PC-9 (cell line): ENCODE data around the gene MEPE. TPM values are rescaled to one million over a fixed set of nuclear protein-coding genes. Genes with fewer than 3 reads are reported as not detected.
A peak's percentile ranks its signal among the peaks of the same experiment; 100 is the strongest.

ENCODE experiments used
- BruUV-seq: library from RNA; stranded (reverse); fragments of 400-500 nt; replicated peaks from 2 replicates; lab custom pipeline; 2021; lab: Mats Ljungman, UMichigan
- CTCF ChIA-PET: fragments of 300-600 bp; sonication (Branson Sonifier 250); formaldehyde crosslinking; loops from one replicate; lab custom pipeline; 2022; ENCODE audit warnings: antibody characterized with exemption; lab: Charles Lee
- POLR2A ChIA-PET: fragments of 300-600 bp; sonication (Branson Sonifier 250); formaldehyde crosslinking; loops from one replicate; lab custom pipeline; 2022; ENCODE audit warnings: antibody characterized with exemption; ENCODE audit not compliant: unreplicated experiment; lab: Charles Lee
- DNase-seq, 2 experiments: peaks; one replicate each; pipeline versions ENCODE4 v3.0.0 to v3.0.0-alpha.2; 2015 to 2022; ENCODE audit warnings: mixed read lengths in 1 of 2
- H2AFZ ChIP-seq: fragments of 200-600 bp; sonication (generic); 2 replicates; pipeline ENCODE4 v1.8.1; 2017; ENCODE audit warnings: antibody characterized with exemption
- H3F3A ChIP-seq: fragments of 200-600 bp; sonication (generic); 2 replicates; pipeline ENCODE4 v1.8.1; 2017; ENCODE audit warnings: antibody characterized with exemption, mild to moderate bottlenecking, low read depth; ENCODE audit not compliant: insufficient read depth
- H3K27ac ChIP-seq: fragments of 200-600 bp; sonication (generic); 2 replicates; pipeline ENCODE4 v1.6.1; 2016; ENCODE audit warnings: mixed run types
- H3K27me3 ChIP-seq: fragments of 200-600 bp; sonication (generic); 2 replicates; pipeline ENCODE4 v1.6.1; 2016; ENCODE audit warnings: low read depth, mixed run types; ENCODE audit not compliant: insufficient read depth
- H3K36me3 ChIP-seq: fragments of 200-600 bp; sonication (generic); 2 replicates; pipeline ENCODE4 v1.6.1; 2016; ENCODE audit warnings: low read depth, mixed run types
- H3K4me1 ChIP-seq: fragments of 200-600 bp; sonication (generic); replicated peaks from 2 replicates; pipeline ENCODE4 v1.6.1; 2016; ENCODE audit warnings: mixed run types; ENCODE audit not compliant: insufficient read depth
- H3K4me2 ChIP-seq: fragments of 200-600 bp; sonication (generic); 2 replicates; pipeline ENCODE4 v1.6.1; 2017; ENCODE audit warnings: mixed run types
- H3K4me3 ChIP-seq: fragments of 200-600 bp; sonication (generic); 2 replicates; pipeline ENCODE4 v1.6.1; 2016; ENCODE audit warnings: mixed run types
- H3K79me2 ChIP-seq: fragments of 200-600 bp; sonication (generic); 2 replicates; pipeline ENCODE4 v1.6.1; 2017; ENCODE audit warnings: low read depth, mixed run types
- H3K9me2 ChIP-seq: fragments of 200-600 bp; sonication (generic); 2 replicates; pipeline ENCODE4 v1.8.1; 2017; ENCODE audit warnings: mild to moderate bottlenecking; ENCODE audit not compliant: insufficient read depth
- H3K9me3 ChIP-seq: fragments of 200-600 bp; sonication (generic); 2 replicates; pipeline ENCODE4 v1.8.1; 2016; ENCODE audit warnings: low read depth; ENCODE audit not compliant: insufficient read depth
- H4K20me1 ChIP-seq: fragments of 200-600 bp; sonication (generic); 2 replicates; pipeline ENCODE4 v1.8.1; 2017; ENCODE audit not compliant: insufficient read depth
- CTCF ChIP-seq: fragments of 200-600 bp; sonication (generic); conservative IDR thresholded peaks from 2 replicates; pipeline ENCODE4 v1.6.1; 2017; ENCODE audit warnings: mixed run types, antibody characterized with exemption, mild to moderate bottlenecking, moderate library complexity
- EZH2 ChIP-seq: fragments of 200-600 bp; sonication (generic); IDR thresholded peaks from 2 replicates; pipeline ENCODE4 v1.8.0; 2017; ENCODE audit warnings: antibody characterized with exemption, low read depth
- intact Hi-C: fragments of 100-400 bp; cut with micrococcal nuclease; formaldehyde crosslinking; loops from one replicate; pipeline ENCODE4 v1.10.0; 2022; ENCODE audit not compliant: unreplicated experiment
- total RNA-seq: library from RNA; stranded (reverse); gene quantifications from 2 replicates; pipeline ENCODE4 v1.2.3, GENCODE V29; 2021

The MEPE gene
- total RNA-seq, 1 experiment from 2014 or later = not detected

GRCh38 chr4:87844452-87844851 lies 11.7 kb downstream of the MEPE start:
- BruUV-seq = no TSS peak
- no peak for DNase-seq
- Histone ChIP-seq H3K36me3 (no peaks in the 10 kb centered on the region), H3K4me2 (no peak overlapping the region), H3K27ac (no peak overlapping the region), H3K4me1 (no peaks in the 10 kb centered on the region; the same call in 1 of the 2 replicates), H3F3A (no peaks in the 10 kb centered on the region), H2AFZ (no peak overlapping the region), H4K20me1 (no peaks in the 10 kb centered on the region), H3K9me3 (no peaks in the 10 kb centered on the region), H3K9me2 (no peaks in the 10 kb centered on the region), H3K27me3 (no peaks in the 10 kb centered on the region), H3K4me3 (no peak overlapping the region), H3K79me2 (no peaks in the 10 kb centered on the region)
- POLR2A ChIA-PET = no interaction called here
- intact Hi-C loops = loop anchor here (10.0 kb wide), 1 partner anchor 940 kb away; no protein-coding TSS in a partner anchor
- TF ChIP-seq EZH2 (no peak), CTCF (no peak)
- CTCF ChIA-PET = no interaction called here

- no peaks in the 10 kb centered on the region for H3K79me2 ChIP-seq
- DNase-seq = no peak
- no peaks in the 10 kb centered on the region for H3F3A ChIP-seq
- no peak overlapping the region for H3K4me2 ChIP-seq
- TF ChIP-seq EZH2 = no peak
- TF ChIP-seq CTCF = no peak
- H3K27me3 ChIP-seq = no peaks in the 10 kb centered on the region
- no peaks in the 10 kb centered on the region for H3K9me2 ChIP-seq
- intact Hi-C loops = loop anchor here (5.0 to 10.0 kb wide), 3 partner anchors 574 to 941 kb away; no protein-coding TSS in a partner anchor
- no peak overlapping the region for H3K4me3 ChIP-seq
- no TSS peak for BruUV-seq
- H3K36me3 ChIP-seq = no peaks in the 10 kb centered on the region
- no peaks in the 10 kb centered on the region for H4K20me1 ChIP-seq
- H3K27ac ChIP-seq = no peak overlapping the region
- ChIA-PET POLR2A (interaction anchor here (0.6 kb wide), 1 partner anchor 149 kb away, joined by 16 read pairs; no protein-coding TSS in a partner anchor), CTCF (no interaction called here)
- H2AFZ ChIP-seq = no peak overlapping the region
- no peaks in the 10 kb centered on the region for H3K9me3 ChIP-seq
- no peaks in the 10 kb centered on the region; the same call in 1 of the 2 replicates for H3K4me1 ChIP-seq
These were observed 13.5 kb downstream of the MEPE start for GRCh38 chr4:87846226-87846625.

- no peaks in the 10 kb centered on the region for H3K9me3 ChIP-seq
- no peaks in the 10 kb centered on the region for H4K20me1 ChIP-seq
- no peaks in the 10 kb centered on the region for H3K36me3 ChIP-seq
- H3K27me3 ChIP-seq = no peaks in the 10 kb centered on the region
- no peaks in the 10 kb centered on the region for H3K79me2 ChIP-seq
- ChIA-PET POLR2A (no interaction called here), CTCF (interaction anchor here (0.7 to 1.2 kb wide), 5 partner anchors 57 to 352 kb away, joined by 3 to 6 read pairs (median 4); no protein-coding TSS in a partner anchor)
- H3K4me3 ChIP-seq = peak overlapping the region; percentile 37; the same call in 1 of the 2 replicates
- peak overlapping the region; percentile 69; the same call in 1 of the 2 replicates for H2AFZ ChIP-seq
- intact Hi-C loops = loop anchor here (2.0 to 10.0 kb wide), 4 partner anchors 474 to 944 kb away; no protein-coding TSS in a partner anchor
- peak overlapping the region; percentile 73 for H3K4me2 ChIP-seq
- TF ChIP-seq EZH2 = no peak
- TF ChIP-seq CTCF = peak; percentile 65; the same call in 1 of the 2 replicates
- H3K9me2 ChIP-seq = no peaks in the 10 kb centered on the region
- H3K4me1 ChIP-seq = peaks cover 6% of the 10 kb centered on the region
- DNase-seq = peak; percentile 12 to 42
- BruUV-seq = no TSS peak
- H3F3A ChIP-seq = no peaks in the 10 kb centered on the region
- no peak overlapping the region for H3K27ac ChIP-seq
These were observed 16.0 kb downstream of the MEPE start for GRCh38 chr4:87848622-87849351.
